SK-N-MC (cell line): ENCODE results near the gene CEP57L1.

Experiments
- EZH2 ChIP-seq: fragments of 200-600 bp; sonication (generic); IDR thresholded peaks from one replicate; pipeline ENCODE4 v1.6.1; 2017; ENCODE audit warnings: antibody characterized with exemption
- FOXP2 ChIP-seq: optimal IDR thresholded peaks from 2 replicates; pipeline ENCODE3; 2011; ENCODE audit warnings: mild to moderate bottlenecking, moderate library complexity; ENCODE audit not compliant: insufficient read depth; ENCODE audit errors: extremely low read length, control extremely low read depth
- POLR2AphosphoS5 ChIP-seq: IDR thresholded peaks from 2 replicates; pipeline ENCODE4 v1.6.1; 2012; ENCODE audit warnings: mild to moderate bottlenecking, low read depth, low read length, borderline replicate concordance

GRCh38 chr6:109074133-109074415 is 21.2 kb upstream of the CEP57L1 start:
- TF ChIP-seq EZH2 (no peak), POLR2AphosphoS5 (no peak), FOXP2 (no peak)
